GM12891 (cell line): ENCODE data around the gene DHX15.
A peak's percentile ranks its signal among the peaks of the same experiment; 100 is the strongest.

Experiments
- DNase-seq: peaks from one replicate; pipeline ENCODE4 v3.0.0; 2011; ENCODE audit warnings: low spot score; ENCODE audit not compliant: insufficient read length
- FAIRE-seq: peaks from 2 replicates; lab custom pipeline; 2011; peaks lifted over from hg19 to GRCh38; lab: Jason Lieb, UNC
- PAX5 ChIP-seq: IDR thresholded peaks from 2 replicates; pipeline ENCODE4 v1.6.1; 2011; ENCODE audit warnings: low read length, moderate library complexity, mild to moderate bottlenecking; ENCODE audit not compliant: insufficient read depth, severe bottlenecking
- POLR2A ChIP-seq: IDR thresholded peaks from 2 replicates; pipeline ENCODE4 v1.6.1; 2011; ENCODE audit warnings: low read depth, low read length, control low read depth
- POLR2AphosphoS5 ChIP-seq: IDR thresholded peaks from 2 replicates; pipeline ENCODE4 v1.6.1; 2011; ENCODE audit warnings: low read depth, low read length, control low read depth
- POU2F2 ChIP-seq: IDR thresholded peaks from 2 replicates; pipeline ENCODE4 v1.6.1; 2011; ENCODE audit warnings: low read depth, mild to moderate bottlenecking, control low read depth, low read length, moderate library complexity
- SPI1 ChIP-seq: IDR thresholded peaks from 2 replicates; pipeline ENCODE4 v1.6.1; 2011; ENCODE audit warnings: low read depth, low read length, control low read depth
- TAF1 ChIP-seq: IDR thresholded peaks from 2 replicates; pipeline ENCODE4 v1.6.1; 2011; ENCODE audit warnings: low read depth, low read length, control low read depth

Gene DHX15

GRCh38 chr4:24550441-24551175 lies 33.7 kb downstream of the DHX15 start:
- no peak for TF ChIP-seq POU2F2
- TF ChIP-seq POLR2AphosphoS5: no peak
- TF ChIP-seq PAX5: no peak
- TF ChIP-seq SPI1: no peak
- no peak for TF ChIP-seq POLR2A
- TF ChIP-seq TAF1: no peak
- no peak for DNase-seq
- peak; percentile 47 for FAIRE-seq

GRCh38 chr4:24547979-24548378 lies 36.4 kb downstream of the DHX15 start:
- DNase-seq (no peak), FAIRE-seq (no peak)
- TF ChIP-seq POU2F2 (no peak), SPI1 (no peak), PAX5 (no peak), POLR2AphosphoS5 (no peak), POLR2A (no peak), TAF1 (no peak)

GRCh38 chr4:24544208-24544988 lies 40.0 kb downstream of the DHX15 start:
- TF ChIP-seq PAX5 (no peak), TAF1 (no peak), POLR2AphosphoS5 (no peak), POLR2A (no peak), SPI1 (no peak)
- FAIRE-seq (peak; percentile 50), DNase-seq (no peak)

- peak; percentile 28 for FAIRE-seq
- no peak for TF ChIP-seq POLR2AphosphoS5
- TF ChIP-seq POU2F2: no peak
- no peak for TF ChIP-seq POLR2A
- TF ChIP-seq SPI1: no peak
- TF ChIP-seq TAF1: no peak
- TF ChIP-seq PAX5: no peak
- no peak for DNase-seq
Observed at GRCh38 chr4:24537025-24537424, 47.3 kb downstream of the DHX15 start.

- DNase-seq: no peak
- no peak for FAIRE-seq
- TF ChIP-seq POLR2A (no peak), PAX5 (no peak), POLR2AphosphoS5 (no peak), POU2F2 (no peak), SPI1 (no peak), TAF1 (no peak)
Observed at GRCh38 chr4:24535399-24535798, 49.0 kb downstream of the DHX15 start.

GRCh38 chr4:24533364-24533763 lies 51.0 kb downstream of the DHX15 start:
- FAIRE-seq (no peak), DNase-seq (no peak)
- no peak for TF ChIP-seq POLR2A
- TF ChIP-seq TAF1: no peak
- TF ChIP-seq PAX5: no peak
- TF ChIP-seq POU2F2: no peak
- no peak for TF ChIP-seq POLR2AphosphoS5
- no peak for TF ChIP-seq SPI1

- FAIRE-seq: no peak
- no peak for DNase-seq
- TF ChIP-seq PAX5: no peak
- TF ChIP-seq POLR2AphosphoS5: no peak
- no peak for TF ChIP-seq POLR2A
- no peak for TF ChIP-seq SPI1
- no peak for TF ChIP-seq TAF1
- TF ChIP-seq POU2F2: no peak
Observed at GRCh38 chr4:24529555-24529954, 54.8 kb downstream of the DHX15 start.

GRCh38 chr4:24527371-24527770 lies 57.0 kb downstream of the DHX15 start:
- no peak for TF ChIP-seq POLR2AphosphoS5
- TF ChIP-seq SPI1: no peak
- no peak for TF ChIP-seq TAF1
- no peak for TF ChIP-seq PAX5
- TF ChIP-seq POLR2A: no peak
- TF ChIP-seq POU2F2: no peak
- FAIRE-seq (no peak), DNase-seq (no peak)

GRCh38 chr4:24521544-24521943 lies 62.8 kb downstream of the DHX15 start:
- TF ChIP-seq POLR2A (0 out of 2 replicates have a peak, but pooled peaks have one; percentile 38), SPI1 (no peak)
- FAIRE-seq (no peak), DNase-seq (no peak)
